Measurements from ENCODE around the gene ALG14. TPM values are rescaled to one million over a fixed set of nuclear protein-coding genes. Genes with fewer than 3 reads are reported as not detected.

ALG14 gene
- total and polyA plus RNA-seq, 10 of the 15 experiments (the other 5 are each of a cell fraction or from before 2014, with no cell fraction given), result 2.6 to 19.2 (median 7.5) TPM

DNA sequence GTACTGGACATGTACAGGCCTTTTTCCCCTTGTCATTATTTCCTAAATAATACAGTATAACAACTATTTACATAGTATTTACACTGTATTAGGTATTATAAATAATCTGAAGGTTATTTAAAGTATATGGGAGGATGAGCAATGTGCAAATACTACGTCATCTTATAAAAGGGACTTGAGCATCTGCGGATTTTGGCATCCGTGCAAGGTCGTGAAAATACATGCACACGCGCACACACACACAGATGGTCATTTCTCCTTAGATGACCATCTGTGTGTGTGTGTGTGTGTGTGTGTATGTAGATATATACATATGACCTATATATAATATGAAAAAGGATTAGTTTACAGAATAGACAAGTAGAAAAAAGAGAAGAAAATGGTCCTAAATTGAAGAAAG, 15.4 kb downstream of the ALG14 start:
- no peaks in the 10 kb centered on the region for H4K20me1 ChIP-seq (ENCODE audit: control insufficient read depth, insufficient read depth)

More for the DNA sequence above, 15.4 kb downstream of the ALG14 start:
- WGBS (ENCODE audit: insufficient coverage, insufficient replicate concordance, low lambda C conversion rate, missing lambda C conversion rate), result 98% methylated on average over 6 of the region's 6 CpGs
- H3K79me2 ChIP-seq (ENCODE audit: control insufficient read depth, insufficient read depth, low read length), result no peaks in the 10 kb centered on the region
- no peak overlapping the region for H3K4me2 ChIP-seq (ENCODE audit: control insufficient read depth, insufficient read depth)
- no peak overlapping the region for H3K4me3 ChIP-seq
- ChIA-PET SMC1A (ENCODE audit: uncharacterized antibody, unreplicated experiment) (no interaction called here), POLR2A (no interaction called here), CTCF (no interaction called here), RAD21 (ENCODE audit: unreplicated experiment) (no interaction called here)
- FAIRE-seq (no peak), ATAC-seq (no peak), DNase-seq (ENCODE audit: low read depth, low spot score) (no peak)
- H3K27ac ChIP-seq (ENCODE audit: control insufficient read depth, insufficient read depth), result no peak overlapping the region
- H3K36me3 ChIP-seq (ENCODE audit: control insufficient read depth in 2 of 2, insufficient read depth in 2 of 2, low read length in 1 of 2), result no peaks in the 10 kb centered on the region
- in situ Hi-C loops (cut with MboI), result no loop called here
- no TSS peak for BruUV-seq (replicated peaks)
- H2AFZ ChIP-seq (ENCODE audit: control insufficient read depth, low read depth, low read length), result no peak overlapping the region
- no peaks in the 10 kb centered on the region for H3K4me1 ChIP-seq (ENCODE audit: control insufficient read depth, insufficient read depth, low read length)
- H3K9me3 ChIP-seq (replicated peaks; ENCODE audit: control insufficient read depth, insufficient read depth, low read length), result no peaks in the 10 kb centered on the region
- H3K9ac ChIP-seq (ENCODE audit: control insufficient read depth, insufficient read depth, low read length), result no peak overlapping the region
- intact Hi-C loops (cut with micrococcal nuclease; ENCODE audit: unreplicated experiment), result no loop called here
- no peaks in the 10 kb centered on the region for H3K27me3 ChIP-seq (replicated peaks in 1 of 2; ENCODE audit: control insufficient read depth in 2 of 2, insufficient read depth in 2 of 2, low read length in 1 of 2)
- TF ChIP-seq BRCA1 (IDR thresholded peaks at IDR 0.05; ENCODE audit: low read depth, low read length) (no peak), ATF2 (IDR thresholded peaks at IDR 0.05; ENCODE audit: low read length) (no peak), IRF3 (IDR thresholded peaks at IDR 0.05) (no peak), TAF1 (IDR thresholded peaks at IDR 0.05; ENCODE audit: borderline replicate concordance, low read depth, low read length) (no peak), SIN3A (IDR thresholded peaks at IDR 0.05; ENCODE audit: low read depth, low read length) (no peak), MAX (IDR thresholded peaks at IDR 0.05; ENCODE audit: low read depth, low read length) (no peak), HSF1 (IDR thresholded peaks at IDR 0.05; ENCODE audit: low read depth, low read length) (no peak), ZBTB33 (IDR thresholded peaks at IDR 0.05) (no peak), HDAC6 (IDR thresholded peaks at IDR 0.05; ENCODE audit: unreplicated experiment) (no peak), ZNF24 (IDR thresholded peaks at IDR 0.05) (no peak), YBX1 (IDR thresholded peaks at IDR 0.05) (no peak), SUZ12 (IDR thresholded peaks at IDR 0.05; ENCODE audit: unreplicated experiment) (no peak), ASH2L (IDR thresholded peaks at IDR 0.05; ENCODE audit: borderline replicate concordance, low read depth) (no peak)
- TF ChIP-seq, protein P1, sequence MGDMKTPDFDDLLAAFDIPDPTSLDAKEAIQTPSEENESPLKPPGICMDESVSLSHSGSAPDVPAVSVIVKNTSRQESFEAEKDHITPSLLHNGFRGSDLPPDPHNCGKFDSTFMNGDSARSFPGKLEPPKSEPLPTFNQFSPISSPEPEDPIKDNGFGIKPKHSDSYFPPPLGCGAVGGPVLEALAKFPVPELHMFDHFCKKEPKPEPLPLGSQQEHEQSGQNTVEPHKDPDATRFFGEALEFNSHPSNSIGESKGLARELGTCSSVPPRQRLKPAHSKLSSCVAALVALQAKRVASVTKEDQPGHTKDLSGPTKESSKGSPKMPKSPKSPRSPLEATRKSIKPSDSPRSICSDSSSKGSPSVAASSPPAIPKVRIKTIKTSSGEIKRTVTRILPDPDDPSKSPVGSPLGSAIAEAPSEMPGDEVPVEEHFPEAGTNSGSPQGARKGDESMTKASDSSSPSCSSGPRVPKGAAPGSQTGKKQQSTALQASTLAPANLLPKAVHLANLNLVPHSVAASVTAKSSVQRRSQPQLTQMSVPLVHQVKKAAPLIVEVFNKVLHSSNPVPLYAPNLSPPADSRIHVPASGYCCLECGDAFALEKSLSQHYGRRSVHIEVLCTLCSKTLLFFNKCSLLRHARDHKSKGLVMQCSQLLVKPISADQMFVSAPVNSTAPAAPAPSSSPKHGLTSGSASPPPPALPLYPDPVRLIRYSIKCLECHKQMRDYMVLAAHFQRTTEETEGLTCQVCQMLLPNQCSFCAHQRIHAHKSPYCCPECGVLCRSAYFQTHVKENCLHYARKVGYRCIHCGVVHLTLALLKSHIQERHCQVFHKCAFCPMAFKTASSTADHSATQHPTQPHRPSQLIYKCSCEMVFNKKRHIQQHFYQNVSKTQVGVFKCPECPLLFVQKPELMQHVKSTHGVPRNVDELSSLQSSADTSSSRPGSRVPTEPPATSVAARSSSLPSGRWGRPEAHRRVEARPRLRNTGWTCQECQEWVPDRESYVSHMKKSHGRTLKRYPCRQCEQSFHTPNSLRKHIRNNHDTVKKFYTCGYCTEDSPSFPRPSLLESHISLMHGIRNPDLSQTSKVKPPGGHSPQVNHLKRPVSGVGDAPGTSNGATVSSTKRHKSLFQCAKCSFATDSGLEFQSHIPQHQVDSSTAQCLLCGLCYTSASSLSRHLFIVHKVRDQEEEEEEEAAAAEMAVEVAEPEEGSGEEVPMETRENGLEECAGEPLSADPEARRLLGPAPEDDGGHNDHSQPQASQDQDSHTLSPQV (IDR thresholded peaks at IDR 0.05), result no peak
